Suprapubic skin (tissue), 2 donors: Measurements from ENCODE around the gene BPIFA3.

ENCODE experiments used
- EP300 ChIP-seq: sonication (generic); formaldehyde crosslinking; IDR thresholded peaks from one replicate; pipeline ENCODE4 v1.6.1; 2017; ENCODE audit warnings: antibody characterized with exemption
- POLR2A ChIP-seq, 2 donors: fragments of 450-650 bp; IDR thresholded peaks; one replicate each; pipeline ENCODE4 v1.6.1; 2017; ENCODE audit warnings: antibody characterized with exemption in 2 of 2, mild to moderate bottlenecking in 2 of 2, moderate library complexity in 2 of 2

- no peak for TF ChIP-seq EP300
- no peak for TF ChIP-seq POLR2A (IDR thresholded peaks at IDR 0.05)
These were observed 33.8 kb upstream of the BPIFA3 start for GRCh38 chr20:33183312-33183711.
